UCSD-AML1 (cell line): ENCODE results near the gene HACL1.
"Not testable (repeated sequence)": the region's sequence is repeated elsewhere in the genome, so short reads cannot be mapped to it uniquely, and the experiment has no call there.

Source experiments
- DNase-seq: peaks from one replicate; lab custom pipeline; 2025; ENCODE audit not compliant: unreplicated experiment; lab: John Stamatoyannopoulos, UW

The HACL1 gene

DNA sequence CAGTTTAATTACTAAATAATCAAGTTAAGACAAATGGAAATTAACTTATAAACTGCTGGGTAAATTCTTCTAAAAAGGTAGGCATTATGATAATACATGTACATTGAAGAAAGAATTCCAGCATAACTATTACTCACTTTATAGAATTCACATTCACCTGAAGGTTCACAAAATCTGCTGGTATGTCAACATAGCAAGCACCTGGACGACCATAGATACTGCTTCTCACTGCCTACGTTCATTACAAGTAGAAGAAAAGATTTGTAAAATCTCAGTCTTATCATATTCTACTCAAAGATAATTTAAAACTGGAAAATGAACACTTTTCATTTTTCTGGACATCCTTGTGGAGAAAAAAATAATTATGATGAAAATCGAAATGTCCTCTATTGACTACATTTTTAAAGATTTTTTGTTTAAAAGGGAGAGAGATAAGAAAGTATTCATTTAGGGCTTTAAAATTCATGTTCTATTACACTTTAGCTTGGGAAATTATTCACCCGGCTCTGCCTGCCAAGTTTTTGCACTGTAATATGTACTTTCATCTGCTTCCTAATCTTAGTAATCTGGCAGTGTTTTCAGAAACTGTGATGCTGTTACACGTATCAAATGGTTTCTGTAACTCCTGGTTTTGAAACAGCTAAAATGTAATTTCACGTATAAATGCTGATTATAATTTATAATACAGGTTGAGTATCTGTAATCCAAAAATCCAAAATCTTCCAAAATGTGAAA is 16.1 kb downstream of the HACL1 start:
- no peak for DNase-seq

DNA sequence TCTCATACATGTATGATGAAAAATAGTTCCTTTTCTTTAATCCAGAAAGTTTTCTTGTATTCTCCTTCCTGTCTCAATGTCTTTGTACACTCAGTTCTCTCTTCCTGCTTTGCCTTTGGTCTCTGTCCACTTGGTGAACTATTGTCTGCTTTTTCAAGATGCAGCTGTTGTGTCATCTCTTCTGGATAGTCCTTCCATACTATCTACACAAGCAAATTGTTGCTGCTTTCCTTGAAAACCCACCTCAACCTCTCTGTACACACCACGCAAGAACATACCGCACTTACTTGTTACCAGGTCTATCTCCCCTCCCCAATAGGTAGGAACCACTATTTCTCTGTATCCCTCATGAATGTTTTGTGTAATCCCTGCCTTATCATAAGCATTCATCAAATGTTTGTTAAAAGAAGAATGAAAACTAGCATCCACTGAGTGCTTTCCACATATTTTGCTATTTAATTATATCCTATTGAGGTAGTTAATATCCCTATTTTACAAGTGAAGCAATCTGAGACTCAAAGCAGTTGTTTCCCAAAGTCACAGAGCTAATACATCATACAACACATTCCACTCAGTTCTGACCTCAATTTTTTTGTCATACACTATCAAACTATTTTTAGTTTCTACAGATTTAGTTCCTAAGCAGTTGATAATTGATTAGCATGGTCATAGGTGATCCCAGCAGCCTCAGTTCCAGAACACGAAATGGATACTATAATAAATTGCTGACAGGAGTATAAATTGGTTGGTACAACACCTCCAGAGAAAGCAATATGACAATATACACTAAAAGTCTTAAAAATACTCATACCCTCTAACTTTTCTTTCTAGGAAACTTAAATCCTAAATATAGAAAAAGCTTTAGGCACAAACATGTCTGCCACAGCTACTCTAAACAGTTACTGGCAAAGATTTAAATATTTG is 19.6 kb downstream of the HACL1 start:
- DNase-seq = no peak

GRCh38 chr3:15579051-15579450 is 22.3 kb downstream of the HACL1 start:
- no peak for DNase-seq

GRCh38 chr3:15578289-15578867 is 23.0 kb downstream of the HACL1 start:
- DNase-seq = no peak

DNA sequence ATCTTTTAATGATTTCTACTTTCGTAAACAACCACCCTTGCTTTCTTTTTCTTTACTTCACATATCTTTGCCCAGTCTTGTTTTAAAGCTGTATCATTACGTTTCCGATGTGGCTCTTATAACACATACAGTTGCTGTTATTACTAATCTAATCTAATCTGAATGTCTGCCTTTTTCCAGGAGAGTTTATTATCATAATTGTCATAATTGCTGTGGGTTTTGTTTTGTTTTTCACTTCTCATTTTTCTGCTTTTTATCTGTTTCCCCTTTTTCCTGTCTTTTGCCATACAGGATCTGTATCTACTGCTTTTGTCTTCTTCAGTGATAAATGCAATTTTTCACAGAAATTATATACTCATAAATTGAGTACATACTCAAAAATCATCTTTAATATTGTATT is 24.9 kb downstream of the HACL1 start:
- DNase-seq = no peak

GRCh38 chr3:15575446-15575845 is 25.9 kb downstream of the HACL1 start:
- no peak for DNase-seq

- DNase-seq = no peak
Observed at GRCh38 chr3:15572138-15572537, 29.2 kb downstream of the HACL1 start.

- DNase-seq = no peak
Observed at GRCh38 chr3:15563190-15563589, 38.2 kb downstream of the HACL1 start.

- DNase-seq = no peak
Observed at GRCh38 chr3:15562560-15562959, 38.8 kb downstream of the HACL1 start.

DNA sequence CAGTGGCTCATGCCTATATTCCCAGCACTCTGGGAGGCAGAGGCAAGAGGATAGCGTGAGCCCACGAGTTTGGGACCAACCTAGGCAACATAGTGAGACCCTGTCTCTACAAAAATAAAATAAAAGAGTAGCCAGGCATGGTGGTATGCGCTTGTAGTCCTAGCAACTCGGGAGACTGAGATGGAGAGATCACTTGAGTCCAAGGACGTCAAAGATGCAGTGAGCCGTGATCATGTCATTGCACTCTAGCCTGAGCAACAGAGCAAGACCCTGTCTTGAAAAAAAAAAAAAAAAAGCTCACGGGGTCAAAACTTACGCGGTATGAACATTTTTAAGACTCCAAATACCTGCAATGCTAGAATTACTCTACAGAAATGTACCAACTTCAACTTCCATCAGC is 42.8 kb downstream of the HACL1 start:
- DNase-seq = no peak

DNA sequence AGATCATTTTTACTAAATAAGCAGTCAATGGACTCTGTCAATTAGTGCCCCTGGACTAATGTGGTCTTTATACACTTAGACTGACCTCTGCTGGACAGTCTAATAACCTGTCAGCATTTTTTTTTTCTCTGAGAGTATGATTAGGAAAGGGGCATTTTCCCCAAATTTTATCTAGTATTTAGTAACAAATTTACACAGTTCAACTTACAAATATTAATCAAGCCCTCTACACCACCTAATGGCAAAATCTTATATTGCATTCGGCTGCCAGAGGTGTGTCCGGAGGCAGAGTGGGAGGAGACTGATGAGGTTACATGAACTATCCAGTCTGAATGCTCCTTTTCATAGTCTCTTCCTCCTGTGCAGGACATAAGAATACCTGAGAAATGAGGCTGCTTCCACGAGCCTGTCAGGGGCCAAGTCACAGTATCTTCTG is 43.8 kb downstream of the HACL1 start:
- DNase-seq = peak; percentile 59

DNA sequence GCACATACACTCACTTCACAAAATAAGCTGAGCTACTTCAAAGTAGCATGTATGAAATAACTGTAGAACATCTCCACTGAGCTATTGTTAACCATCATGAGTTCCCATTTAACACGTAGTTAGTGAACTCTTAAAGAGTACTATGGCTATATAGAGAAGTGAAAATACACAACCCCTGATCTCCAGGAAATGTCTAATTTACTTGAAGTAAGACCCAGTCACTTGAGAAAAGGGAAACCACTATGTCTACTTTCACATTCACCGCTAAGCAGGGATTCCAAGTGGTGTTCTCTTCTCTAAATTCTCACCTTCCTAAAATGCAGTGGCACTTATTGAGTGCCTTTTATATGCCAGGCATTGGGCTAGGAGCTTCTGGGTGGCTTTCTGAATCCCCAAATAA is 44.9 kb downstream of the HACL1 start:
- DNase-seq = no peak

DNA sequence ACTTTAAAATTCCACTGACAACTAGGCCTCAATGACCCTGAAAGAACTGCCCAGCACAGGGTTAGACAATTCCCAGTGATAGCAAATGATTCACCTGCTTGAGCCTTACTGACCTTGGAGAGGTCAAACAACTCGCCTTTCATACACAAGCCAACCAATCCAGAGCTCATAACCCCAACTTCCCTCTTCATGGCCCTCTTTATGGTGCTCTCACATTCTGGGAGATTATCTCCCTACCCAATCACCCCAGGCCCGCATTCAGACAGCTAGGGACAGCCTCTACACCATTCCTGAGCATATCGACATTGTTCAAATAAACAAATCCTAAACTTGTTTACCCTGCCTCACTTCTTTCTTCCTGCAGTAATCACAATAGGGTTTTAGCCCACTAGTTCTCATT is 47.6 kb downstream of the HACL1 start:
- DNase-seq = no peak

- no peak for DNase-seq
Observed at GRCh38 chr3:15551902-15552301, 49.5 kb downstream of the HACL1 start.

- DNase-seq = no peak
Observed at GRCh38 chr3:15549846-15550245, 51.5 kb downstream of the HACL1 start.

- DNase-seq = no peak
Observed at GRCh38 chr3:15542614-15543013, 58.8 kb downstream of the HACL1 start.

DNA sequence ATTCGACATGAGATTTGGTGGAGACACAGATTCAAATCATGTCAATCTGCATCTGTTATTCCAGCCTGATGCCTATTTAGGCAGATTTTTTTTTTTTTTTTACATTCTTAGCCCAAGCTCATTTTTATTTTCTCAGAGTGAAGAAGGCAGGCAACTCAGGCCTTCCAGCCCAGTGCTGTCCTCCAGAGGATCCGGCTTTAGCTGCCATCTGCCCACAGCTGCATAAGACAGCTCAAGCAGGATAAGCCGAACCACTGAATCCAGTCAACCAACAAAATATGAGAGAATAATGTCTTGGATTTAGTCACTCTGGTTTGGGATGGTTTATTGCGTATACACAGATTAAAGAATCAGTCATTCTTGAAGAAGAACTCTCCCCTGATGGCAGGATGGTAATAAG is 60.0 kb downstream of the HACL1 start:
- no peak for DNase-seq

DNA sequence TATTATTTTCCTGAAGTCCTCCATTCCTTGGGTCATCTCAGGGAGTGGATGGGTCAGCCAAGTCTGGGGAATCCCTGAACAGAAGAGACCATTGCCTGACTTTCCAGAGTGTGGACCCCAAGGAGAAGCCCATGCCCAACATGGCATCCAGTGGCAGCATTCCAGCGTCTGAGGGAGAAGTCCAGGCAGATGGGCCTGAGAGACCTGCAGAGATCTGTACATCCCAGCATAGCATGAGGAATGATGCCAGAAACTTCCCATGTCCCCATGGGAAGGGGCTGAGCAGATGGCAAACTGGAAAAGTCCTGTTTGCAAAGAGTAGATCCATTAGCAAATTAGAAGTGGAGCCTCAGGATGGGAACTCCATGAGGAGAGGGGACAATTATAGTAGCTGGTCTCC is 62.3 kb downstream of the HACL1 start:
- DNase-seq = no peak

- no peak for DNase-seq
Observed at GRCh38 chr3:15538345-15538744, 63.0 kb downstream of the HACL1 start.

DNA sequence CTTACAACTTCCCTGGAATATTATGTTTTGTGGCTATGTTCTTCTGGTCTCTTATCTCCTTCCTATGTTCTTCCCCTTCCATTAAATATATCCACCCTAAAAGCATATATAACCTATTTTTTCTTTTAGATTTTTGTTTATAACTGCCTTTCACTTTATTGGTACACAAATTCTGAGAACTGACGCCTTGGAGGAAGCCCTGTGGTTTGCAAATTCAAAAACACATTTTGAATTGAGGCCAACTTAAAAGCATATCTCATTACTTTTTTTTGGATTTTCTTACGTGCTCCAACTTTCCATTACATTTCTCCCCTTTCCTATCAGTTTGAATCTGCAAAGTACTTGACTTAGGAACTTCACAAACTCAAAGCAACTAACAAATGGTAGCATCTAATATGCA is 64.5 kb downstream of the HACL1 start:
- no peak for DNase-seq

GRCh38 chr3:15535732-15536131 is 65.6 kb downstream of the HACL1 start:
- no peak for DNase-seq

DNA sequence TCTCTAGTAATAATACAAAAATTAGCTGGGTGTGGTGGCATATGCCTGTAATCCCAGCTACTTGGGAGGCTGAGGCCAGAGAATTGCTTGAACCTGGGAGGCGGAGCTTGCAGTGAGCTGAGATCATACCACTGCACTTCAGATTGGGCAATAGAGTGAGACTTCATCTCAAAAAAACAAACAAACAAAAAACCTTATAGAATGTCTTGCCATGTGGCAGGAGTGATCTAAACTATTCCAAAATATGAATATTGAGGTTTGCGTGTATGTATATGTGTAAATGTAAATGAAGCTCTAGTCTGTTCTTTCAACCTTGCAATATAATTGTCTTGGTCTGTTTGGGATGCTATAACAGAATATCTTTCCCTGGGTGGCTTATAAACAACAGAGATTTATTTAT is 68.8 kb downstream of the HACL1 start:
- DNase-seq = not testable (repeated sequence)
